Measurements from ENCODE around the gene RNF227.
"Not testable (repeated sequence)": the region's sequence is repeated elsewhere in the genome, so short reads cannot be mapped to it uniquely, and the experiment has no call there.

Gene RNF227

DNA sequence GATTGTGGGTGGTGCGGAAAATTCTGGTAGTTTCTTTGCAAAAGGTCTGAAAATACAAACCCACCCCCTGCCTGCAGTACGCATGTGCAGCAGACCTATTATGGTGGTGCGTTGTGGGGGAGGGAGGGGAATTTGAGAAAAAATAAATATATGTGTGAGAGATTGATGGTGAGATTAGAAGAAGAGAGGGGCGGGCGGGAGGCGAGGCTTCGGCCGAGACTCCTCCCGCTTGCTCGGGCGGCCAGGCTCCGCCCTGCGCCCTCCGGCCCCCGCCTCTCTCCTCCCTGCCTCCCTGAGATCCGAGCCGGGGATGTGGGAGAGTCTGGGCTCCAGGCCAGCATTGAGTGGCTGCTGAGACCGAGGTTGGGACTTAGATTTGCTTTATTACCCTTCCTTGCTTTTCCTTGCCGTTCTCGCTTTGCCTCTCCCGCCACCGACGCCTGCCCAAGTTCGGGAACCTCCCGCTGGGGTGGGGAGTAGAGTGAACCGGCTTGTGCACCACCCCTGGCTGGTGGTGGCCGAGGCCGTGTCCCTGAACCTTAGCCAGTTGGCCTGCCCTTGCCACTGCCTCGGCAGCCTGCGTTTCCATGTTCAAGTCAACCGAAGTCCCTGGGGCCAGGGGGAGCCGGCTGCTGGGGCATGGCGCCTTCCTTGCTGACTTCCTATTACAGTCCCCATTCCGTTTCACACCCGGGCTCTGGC lies 28.5 kb downstream of the RNF227 start:
- peak; percentile 72 for DNase-seq

- no peak for DNase-seq
Measured at GRCh38 chr17:7887038-7887481, 29.0 kb downstream of the RNF227 start.

- DNase-seq = no peak
Measured at GRCh38 chr17:7886227-7887037, 29.7 kb downstream of the RNF227 start.

GRCh38 chr17:7885367-7886226 lies 30.5 kb downstream of the RNF227 start:
- no peak for DNase-seq

- DNase-seq = no peak
Measured at GRCh38 chr17:7884581-7885366, 31.3 kb downstream of the RNF227 start.

- no peak for DNase-seq
Measured at GRCh38 chr17:7883781-7884386, 32.2 kb downstream of the RNF227 start.

DNA sequence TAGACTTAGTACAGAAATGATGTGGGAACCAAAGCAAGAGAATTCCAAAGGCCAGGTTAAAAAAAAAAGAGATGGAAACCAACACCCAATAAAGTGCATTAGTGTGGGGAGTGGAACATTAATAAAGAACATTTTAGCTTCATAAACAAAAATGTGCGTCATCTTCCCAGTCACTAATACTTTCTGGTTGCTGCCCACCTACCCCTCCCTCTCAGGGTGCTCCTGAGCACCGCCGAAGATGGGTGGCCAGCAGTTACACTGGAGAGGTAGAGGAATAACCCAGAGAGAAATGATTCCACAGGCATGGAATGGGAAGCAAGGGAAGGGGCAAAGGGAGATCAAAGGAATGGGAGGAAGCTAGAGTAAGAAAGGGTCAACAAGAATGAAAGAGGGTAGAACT lies 33.5 kb downstream of the RNF227 start:
- no peak for DNase-seq

DNA sequence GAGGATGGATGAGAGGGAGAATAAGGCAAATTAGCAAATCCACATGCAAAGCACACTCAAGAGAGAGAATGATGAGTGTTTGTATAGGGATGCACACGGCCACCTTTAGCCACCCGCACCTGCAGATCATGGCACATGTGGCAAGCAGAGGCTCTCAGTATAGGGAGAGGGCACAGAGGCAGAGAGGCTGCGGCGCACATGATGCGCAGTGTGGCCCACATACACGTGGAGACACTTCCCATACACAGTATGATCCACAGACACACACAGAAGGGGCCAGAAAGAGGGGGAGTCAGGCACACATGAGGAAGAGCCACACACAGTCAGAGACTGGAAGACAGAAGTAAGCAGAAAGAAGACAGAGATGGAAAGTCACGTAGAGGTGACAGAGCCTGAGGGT lies 34.0 kb downstream of the RNF227 start:
- no peak for DNase-seq

DNA sequence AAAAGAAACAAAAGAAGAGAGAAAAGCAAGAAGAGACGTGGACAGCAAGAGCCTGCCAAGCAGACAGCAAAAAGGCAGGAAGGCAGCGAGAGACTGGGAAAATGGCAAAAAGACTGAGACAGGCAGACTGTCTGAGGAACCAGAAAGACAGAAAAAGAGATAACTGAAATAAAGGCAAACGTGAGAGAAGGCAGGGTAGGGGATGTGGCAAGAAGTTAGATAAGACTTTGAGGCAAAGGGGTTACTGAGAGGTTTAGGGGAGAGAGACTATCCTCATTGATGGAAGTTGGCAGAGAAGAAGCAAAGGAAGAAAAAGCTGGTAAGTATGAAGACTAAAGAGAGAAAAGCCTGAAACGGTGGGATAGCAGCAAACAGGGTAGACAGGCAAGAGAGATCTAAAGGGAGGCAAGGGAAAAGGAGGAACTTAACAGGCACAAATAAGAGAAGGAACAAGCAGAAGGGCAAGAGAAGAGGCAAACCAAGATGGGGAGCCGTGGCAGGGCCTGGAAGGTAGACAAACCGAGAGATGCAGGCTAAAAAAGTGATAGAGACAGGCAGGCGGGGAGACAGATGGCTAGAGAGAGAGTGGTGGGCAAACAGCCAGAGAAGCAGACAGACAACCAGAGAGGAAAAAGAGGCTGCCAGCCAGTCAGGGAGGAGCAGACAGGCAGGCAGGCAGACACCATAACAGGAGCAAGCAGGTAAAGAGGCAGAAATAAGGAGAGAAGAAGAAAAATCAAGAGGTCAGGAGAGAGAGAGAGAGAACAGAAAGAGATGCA lies 34.6 kb downstream of the RNF227 start:
- no peak for DNase-seq

DNA sequence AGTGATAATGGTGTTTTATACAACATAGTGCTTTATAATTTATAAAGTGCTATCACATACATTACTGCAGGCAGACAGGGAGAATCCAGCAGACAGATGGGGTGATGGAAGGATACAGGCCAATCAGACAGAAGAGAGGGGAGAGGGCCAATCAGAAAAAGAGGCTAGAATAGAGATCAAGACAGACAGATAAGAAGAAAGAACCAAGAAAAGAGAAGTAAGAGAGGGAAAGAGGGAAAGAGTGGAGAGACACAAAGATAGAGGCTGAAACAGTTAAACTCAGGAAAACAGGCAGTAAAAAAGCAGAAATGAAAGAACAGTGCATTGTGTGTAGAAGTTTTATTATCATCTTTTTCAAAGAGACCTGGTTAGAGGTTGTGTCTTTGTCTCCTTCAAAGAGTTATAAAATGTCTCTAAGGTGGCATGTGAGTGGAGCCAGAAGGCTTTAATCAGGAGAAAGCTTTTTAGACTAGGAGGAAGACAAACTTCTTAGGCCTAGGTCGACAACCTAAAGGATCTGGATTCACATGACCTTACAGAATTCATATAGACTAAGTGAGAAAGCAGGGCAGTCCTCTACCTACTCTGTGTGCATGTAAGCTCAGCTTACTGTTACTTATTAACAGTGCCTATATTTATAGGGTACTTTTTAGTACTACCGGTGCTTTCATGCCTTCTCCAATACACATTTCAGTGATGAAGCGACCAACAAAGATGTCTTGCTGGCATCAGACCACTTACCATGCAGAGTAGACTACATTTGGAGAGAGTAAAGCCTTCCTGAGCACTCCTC lies 35.8 kb downstream of the RNF227 start:
- DNase-seq = no peak

DNA sequence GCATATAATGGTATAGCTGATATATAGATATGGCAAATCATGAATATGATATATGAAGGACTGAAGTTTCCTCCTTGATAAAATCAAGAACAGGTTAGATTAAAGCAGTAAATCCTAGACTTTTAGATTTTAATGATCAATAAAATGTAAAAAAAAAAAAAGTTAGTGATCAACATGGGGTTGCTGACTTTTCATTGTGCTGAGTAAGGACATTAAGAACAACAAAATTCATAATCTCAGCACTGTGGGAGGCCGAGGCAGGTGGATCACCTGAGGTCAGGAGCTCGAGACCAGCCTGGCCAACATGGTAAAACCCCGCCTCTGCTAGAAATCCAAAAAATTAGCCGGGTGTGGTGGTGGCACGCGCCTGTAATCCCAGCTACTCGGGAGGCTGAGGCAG lies 37.9 kb downstream of the RNF227 start:
- no peak for DNase-seq

GRCh38 chr17:7875804-7876370 lies 40.2 kb downstream of the RNF227 start:
- DNase-seq = no peak

DNA sequence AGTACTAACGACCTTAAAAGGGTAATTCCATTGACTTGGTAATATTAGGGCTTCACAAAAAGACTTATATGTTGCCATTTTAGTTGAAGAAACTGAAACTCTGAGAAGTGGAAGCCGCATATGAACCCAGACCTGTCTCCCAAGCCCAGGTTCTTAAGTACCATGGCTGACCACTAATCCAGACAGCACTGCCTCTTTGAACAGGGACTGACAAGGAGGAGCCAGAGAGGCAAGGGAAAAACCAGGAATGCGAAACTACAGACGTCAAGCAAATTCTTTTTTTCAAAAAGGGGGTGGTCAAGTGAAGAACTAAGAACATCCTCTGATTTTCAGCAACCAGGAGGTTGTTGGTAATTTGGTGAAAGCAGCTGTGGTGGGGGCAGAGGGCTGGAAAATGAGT lies 43.0 kb downstream of the RNF227 start:
- no peak for DNase-seq

- no peak for DNase-seq
Measured at GRCh38 chr17:7867881-7868329, 48.2 kb downstream of the RNF227 start.

GRCh38 chr17:7864995-7865650 lies 51.0 kb downstream of the RNF227 start:
- DNase-seq = no peak

- DNase-seq = not testable (repeated sequence)
Measured at GRCh38 chr17:7864384-7864783, 51.7 kb downstream of the RNF227 start.

Data from NCI-H187 treated with DMSO at 0.1 percent for 48 hours (cell line).